EL (cell line): ENCODE results near the gene MAP3K9.
"Not testable (repeated sequence)": the region's sequence is repeated elsewhere in the genome, so short reads cannot be mapped to it uniquely, and the experiment has no call there.

ENCODE experiments used
- DNase-seq: peaks from one replicate; pipeline ENCODE4 v3.0.0-alpha.2; 2016

MAP3K9 gene

DNA sequence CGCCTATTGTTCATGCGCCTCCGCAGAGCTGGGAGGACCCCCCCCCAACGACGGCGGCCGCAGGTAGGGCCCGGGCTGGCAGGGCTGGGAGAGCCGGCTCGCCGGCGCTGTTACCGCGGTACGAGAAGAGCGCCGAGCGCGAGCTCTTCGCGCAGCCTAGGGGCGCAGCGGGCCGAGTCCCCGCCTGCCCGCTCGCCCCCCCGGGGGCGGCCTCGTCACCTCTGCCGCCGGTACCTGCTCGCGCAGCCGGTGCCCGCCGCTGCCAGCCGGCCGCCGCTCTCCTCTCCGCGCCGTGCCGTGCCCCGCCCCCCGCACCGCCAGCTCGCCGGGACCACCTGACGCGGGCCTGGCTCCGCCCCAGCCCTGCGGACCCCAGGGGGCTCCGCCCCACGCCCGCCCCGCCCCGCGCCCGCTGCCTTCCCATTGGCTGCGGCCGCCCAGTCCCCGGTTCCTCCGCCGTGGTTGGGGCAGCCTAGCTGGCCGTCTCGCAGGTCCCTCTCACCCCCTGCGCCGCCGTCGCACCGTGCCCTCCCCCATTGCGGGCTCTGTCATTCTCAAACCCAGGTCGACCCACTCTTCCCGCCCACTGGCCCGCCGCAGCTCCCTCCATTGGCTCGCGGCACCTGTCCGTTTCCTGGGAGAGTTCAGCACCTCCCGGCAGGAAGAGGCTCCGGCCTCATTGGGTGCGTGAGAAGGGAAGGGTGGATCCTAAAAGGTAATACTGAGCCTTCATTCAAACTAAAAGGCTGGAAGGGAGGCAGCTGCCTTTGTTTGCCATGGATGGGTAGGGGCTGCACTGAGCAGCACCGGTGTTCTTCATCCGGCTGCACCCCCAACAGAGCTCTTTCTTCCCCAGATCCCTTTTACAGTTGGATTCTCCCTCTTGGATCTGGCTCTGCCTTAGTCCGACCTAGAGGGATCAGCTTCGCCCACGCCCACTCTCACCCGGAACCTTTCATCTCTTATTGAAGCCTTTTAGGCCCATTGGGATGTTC lies at the start of gene MAP3K9:
TSS of gene MAP3K9 (minus strand) at position 289 of the 995 bp plus-strand sequence. CDS start 342 bp downstream, outside the sequence.
- DNase-seq = peak; percentile 93

DNA sequence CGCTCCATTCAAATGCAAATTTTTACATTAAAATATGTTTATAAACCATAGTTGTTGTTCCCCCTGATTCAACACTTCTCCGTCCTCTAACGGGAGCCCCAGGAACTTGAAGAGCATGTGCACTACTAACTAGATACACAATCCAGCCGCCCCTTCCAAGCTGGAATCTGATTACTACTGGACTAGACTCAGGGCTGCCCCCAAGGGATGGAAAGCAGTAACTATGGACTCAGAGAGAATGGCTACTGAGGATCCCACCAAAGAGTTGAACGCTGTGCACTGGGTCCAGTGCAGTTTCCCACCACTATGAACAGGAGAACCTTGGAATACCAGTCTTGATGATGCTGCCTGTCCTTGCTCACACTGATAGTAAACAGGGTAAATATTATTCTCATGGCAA lies 49.3 kb upstream of the MAP3K9 start:
- no peak for DNase-seq

DNA sequence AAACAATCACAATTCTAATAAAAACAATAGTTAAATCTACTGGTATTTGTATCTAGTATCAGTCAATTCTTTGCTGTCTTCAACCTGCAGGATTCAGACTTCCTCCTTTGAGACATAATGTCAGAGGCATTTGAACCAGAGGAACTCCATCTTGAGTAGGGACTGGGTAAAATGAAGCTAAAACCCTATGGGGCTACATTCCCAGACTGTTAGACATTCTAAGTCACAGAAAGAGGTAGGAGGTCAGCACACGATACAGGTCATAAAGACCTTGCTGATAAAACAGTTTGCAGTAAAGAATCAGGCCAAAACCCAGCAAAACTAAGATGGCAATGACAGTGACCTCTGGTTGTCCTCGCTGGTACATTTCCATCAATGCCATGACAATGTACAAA lies 48.2 kb upstream of the MAP3K9 start:
- peak; percentile 26 for DNase-seq

DNA sequence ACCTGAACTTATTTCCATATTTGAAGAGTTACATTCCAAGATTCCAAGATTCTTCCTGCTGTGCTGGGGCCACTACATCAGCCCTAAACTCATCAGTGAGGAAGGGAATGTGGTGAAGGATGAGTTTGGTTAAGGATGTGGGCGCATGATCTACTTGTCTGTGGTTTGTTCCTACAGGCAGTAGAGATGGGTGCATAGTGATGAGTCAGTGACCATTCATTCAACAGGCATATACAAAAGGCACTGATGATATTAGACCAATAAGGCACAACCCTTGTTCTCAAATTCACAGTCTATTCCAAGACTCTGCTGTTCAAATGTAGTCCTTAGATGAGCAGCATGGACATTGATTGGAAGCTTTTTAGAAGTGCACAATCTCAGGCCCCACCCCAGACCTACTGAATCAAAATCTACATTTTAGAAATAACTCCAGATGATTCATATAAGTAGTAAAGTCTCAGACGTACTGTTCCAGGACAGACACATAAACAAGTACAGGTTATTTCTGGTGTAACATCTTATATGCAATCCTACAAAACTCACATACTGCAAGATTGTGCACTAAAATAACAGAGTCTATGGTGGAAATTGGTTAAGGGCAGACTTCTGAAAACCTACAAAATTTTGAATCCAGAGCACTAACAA lies 47.7 kb upstream of the MAP3K9 start:
- DNase-seq = peak; percentile 94

DNA sequence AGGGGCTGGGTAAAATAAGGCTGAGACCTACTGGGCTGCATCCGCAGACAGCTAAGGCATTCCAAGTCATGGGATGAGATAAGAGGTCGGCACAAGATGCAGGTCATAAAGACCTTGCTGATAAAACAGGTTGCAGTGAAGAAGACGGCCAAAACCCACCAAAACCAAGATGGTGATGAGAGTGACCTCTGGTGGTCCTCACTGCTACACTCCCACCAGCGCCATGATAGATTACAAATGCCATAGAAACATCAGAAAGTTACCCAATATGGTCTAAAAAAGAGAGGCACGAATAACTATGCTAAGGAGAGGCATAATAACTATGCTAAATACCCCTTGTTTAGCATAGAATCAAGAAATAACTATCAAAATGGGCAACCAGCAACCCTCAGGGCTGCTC lies 46.2 kb upstream of the MAP3K9 start:
- no peak for DNase-seq

DNA sequence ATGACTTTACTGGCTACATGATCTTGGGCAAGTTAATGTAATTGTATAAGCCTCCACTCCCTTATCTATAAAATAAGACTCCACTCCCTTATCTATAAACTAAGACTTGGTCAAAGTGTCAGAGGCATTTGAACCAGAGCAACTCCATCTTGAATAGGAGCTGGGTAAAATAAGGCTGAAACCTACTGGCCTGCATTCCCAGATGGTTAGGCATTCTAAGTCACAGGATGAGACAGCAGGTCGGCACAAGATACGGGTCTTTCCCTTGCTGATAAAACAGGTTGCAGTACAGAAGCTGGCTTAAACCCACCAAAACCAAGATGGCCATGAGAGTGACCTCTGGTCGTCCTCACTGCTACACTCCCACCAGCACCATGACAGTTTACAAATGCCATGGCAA lies 44.3 kb upstream of the MAP3K9 start:
- DNase-seq = not testable (repeated sequence)

DNA sequence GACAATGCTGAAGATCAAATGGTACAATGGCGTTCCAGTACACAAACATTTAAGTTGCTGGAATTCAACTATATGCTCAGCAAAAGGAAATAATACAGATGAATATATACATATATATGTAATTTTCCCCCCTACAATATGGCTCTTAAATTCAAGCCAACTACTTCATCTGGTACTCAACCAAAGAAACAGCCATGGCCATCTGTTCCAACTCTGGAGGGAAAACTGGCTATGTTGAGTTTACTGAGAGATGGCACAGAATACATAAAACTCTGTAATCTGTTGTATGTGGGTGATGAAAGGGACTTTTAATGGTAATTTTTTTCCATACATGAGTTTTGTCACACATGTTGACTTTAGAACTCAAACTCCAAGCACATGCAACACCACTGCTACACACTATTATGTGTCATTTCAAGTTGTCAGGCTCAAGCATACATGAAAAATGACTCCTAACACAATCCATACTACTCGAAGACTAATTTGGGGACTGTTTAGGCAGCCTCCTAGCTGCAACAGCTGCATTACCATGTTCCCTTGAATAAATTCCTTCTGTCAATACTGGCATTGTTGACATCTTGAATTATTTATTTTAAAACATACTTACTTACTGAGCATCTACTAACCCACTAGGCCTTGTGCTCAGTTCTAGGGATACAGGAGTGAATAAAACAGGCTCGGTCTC lies 38.2 kb upstream of the MAP3K9 start:
- no peak for DNase-seq

DNA sequence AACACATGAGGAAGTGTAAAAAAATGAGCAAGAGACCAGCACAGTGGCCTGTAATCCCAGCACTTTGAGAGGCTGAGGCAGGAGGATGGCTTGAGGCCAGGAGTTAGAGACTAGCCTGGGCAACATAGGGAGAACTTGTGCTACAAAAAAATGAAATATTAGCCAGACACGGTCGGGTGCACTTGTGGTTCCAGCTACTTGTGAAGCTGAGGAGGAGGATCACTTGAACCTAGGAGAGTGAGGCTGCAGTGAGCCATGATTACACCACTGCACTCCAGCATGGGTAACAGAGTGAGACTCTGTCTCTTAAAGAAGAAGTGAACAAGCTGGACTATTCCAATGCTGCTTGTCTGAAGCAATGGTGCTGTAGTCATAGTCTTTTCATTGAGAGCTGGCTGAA lies 36.3 kb upstream of the MAP3K9 start:
- no peak for DNase-seq

DNA sequence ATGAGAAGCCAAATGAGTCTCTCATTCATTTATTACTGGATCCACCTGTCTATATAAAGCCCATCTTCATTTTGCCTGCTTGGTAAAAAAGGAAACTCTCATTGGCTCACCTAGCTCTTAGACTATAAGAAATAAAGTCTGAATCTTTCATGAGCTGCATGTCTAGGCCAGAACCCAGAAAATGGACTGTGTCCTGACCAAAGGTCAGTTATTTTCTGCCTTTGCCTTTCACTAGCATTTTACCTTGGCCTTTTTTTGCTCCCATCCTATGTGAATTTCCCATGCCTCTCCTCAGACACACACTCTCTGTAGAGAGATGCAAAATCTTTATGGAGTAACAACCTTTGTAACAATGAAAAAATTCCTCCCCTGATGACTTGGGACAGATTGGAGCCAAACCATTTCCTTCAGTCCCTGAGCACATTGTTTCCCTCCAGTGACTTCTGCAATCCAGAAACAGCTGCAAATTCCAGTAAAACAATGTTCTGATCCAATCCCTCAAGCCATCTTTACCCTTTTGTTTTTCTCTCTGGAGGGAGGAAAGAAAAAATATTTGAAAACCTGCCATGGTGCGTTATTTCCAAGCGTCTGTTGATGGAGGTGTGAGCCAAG lies 33.6 kb upstream of the MAP3K9 start:
- DNase-seq = no peak

DNA sequence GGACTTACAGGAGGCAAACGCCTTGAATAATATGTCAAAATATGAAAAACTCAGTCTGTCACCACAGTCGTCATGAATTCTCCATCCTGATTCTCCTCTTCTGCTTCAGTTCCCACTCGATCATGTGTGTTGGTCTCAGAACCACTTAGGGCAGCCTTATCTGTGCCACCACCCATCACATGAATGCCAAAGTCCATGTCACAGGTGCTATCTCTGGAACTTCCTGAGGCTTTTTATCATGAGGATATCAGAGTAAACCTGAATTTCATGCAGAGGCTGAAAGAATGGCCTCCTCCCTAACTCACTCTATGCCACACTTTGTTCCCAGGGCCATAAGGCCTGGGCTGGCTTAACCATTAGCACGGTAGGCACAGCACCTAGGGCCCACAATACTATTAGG lies 28.8 kb upstream of the MAP3K9 start:
- DNase-seq = no peak

DNA sequence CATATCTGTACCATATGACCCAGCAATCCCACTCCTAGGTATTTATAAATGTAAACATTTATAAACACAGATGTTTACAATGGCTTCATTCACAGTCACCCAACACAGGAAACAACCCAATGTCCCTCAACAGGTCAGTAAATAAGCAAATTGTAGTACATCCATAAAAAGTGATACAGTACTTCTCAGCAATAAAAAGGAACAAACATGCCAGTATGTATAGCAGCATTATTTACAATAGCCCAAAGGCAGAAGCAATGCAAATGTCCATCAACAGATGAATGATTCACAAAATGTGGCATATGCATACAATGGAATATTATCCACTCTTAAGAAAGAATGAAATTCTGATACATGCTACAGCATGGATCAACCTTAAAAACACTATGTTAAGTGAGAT lies 27.6 kb upstream of the MAP3K9 start:
- DNase-seq = no peak

DNA sequence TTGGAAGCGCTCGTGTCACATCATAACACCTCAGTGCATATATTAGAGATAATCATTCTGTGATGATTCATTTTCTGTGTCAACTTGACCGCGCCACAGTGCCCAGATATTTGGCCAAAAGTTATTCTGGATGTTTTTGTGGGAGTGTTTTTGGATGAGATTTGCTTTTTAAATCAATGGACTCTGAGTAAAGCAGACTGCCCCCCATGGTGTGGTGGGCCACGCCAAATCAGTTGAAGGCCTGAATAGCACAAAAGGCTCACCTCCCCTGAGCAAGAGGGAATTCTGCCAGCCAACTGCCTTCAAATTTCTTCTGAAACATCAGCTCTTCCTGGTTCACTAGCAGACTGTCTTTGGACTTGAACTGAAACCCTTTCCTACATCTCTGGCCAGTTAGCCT lies 24.6 kb upstream of the MAP3K9 start:
- no peak for DNase-seq

DNA sequence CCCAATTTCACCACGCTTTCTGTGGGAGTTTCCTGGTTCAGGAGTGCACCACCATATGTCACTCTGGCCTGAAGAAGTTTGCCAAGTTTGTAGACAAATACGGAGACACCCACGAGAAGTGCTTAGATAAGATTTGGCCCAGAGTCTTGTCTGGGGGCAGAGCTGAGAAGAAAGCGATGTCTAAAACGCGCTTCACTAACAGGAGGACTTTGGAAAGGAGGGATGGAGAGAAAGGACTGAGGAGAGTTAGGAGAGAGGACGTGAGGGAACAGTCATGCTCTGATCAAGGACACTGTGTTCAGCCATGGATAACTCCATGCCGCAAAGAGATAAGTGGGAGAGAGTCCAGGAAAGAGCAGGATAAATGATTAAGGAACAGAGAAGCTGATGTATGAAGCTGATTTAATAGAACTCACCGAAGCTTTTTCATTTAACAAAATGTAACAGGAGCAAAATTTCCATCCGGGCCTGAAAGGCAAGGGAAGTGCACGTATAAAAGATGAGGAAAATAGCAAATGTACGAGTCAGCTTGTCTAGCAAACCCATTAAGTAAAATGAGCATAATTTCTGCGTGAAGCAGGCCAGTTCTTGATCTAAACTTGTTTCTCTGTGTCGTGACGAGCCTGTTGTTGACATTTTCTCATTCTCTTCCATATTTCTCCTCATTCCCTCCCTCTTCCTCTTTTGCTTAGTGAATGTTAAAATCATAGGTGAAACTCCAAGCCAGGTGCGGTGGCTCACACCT lies 23.4 kb upstream of the MAP3K9 start:
- peak; percentile 55 for DNase-seq

DNA sequence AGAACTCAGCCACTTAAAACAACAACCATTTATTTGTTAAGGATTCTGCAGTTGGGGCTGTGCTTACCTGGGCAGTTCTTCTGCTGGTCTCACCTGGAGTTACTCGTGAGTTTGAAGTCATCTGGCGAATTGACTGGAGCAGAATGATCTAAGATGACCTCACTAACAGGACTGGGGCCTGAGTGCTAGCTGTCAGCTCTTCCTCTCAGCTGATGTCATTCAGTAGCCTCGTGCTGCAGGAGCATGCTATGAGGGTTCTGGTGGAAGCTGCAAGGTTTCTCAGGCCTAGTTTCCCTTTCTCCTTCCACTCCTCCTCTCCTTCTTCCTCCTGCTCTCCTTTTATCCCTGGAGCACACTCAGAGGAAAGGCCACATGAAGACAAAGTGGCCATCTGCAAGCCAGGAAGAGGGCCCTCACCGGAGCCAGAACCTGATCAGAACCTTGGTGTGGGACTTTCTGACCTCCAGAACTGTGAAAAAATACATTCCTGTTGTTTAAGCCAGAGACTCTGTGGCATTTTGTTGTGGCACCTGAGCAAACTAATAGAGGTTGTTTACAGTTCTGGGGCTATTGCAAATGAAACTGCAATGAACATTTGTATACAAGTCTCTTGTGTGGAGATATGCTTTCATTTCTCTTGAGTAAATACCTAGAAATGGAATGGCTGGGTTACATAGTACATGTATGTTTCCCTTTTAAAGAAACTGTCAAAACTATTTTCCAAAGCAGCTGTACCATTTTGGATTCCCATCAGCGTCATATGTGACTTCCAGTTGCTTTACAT lies 21.9 kb upstream of the MAP3K9 start:
- no peak for DNase-seq

DNA sequence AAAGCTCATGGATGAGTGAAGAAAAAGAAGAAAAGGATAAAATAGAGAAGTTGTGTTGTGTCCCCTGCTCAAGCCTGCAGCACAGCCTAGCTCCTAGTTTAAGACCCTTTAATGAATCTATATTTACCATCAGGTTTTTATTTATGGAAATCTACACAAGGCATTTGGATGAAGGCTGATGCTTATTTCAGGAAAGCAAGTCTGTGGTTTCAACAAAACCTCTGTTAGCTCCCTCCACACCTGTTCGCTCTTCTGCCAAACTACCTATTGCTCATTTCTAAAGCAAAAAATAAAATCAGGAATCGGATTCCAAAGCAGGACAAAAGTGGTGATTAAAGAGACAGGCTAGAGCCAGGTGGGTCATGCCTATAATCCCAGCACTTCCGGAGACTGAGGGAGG lies 18.9 kb upstream of the MAP3K9 start:
- no peak for DNase-seq

DNA sequence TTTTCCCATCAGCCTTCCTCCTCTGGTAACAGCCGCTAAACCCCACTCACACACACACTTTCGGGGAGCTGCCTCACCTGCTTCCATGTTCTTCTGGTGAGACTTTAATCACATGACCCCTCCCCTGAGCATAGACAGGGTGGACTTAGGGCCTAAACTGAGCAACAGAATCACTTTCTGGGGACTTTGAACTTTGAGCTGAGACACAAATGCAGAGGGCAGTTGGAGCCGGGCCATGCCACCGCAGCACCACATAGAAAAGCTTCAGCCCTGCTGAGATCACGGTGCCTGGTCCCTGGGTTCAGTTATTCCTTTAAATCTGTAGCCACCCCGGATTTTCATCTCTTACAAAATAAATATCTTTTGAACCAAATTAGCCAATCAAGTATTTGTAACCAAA lies 18.4 kb upstream of the MAP3K9 start:
- no peak for DNase-seq

DNA sequence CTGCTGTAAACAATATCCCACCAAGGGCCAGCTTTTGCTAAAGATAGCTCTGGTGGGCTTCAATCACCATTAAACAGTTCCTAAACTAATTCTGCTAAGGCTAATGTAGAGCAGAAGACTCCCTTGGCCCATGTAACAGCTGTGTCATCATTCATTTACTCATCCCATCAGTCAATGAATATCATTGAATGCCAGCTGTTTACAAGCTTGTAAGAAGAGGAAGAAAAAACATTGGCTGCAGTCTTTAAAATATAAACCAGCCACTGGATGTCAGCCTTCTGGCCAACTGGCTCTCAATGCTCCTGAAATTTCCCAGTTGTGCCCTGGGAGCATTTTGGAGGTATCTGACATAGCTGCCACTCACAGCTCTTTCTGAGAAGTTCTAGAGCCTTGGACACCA lies 18.0 kb upstream of the MAP3K9 start:
- peak; percentile 9 for DNase-seq

DNA sequence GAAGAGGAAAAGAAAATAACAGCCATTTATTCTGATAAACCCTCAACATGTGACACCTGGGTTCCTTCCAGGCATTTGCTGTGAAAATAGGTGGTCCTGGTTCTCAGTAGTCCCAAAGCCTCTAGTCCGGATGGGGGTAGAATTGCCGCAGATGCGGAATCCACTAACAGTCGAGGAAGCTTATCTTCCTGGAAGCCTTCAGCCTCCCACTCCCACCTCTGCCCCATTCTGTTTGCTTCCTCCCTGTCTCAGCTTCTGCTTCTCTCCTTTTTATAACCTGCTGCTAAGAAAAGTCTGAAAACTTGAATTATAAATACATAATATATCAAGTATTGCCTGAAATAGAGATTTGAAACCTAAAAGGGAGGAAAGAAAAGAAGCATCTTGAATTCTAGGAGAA lies 14.0 kb upstream of the MAP3K9 start:
- no peak for DNase-seq

DNA sequence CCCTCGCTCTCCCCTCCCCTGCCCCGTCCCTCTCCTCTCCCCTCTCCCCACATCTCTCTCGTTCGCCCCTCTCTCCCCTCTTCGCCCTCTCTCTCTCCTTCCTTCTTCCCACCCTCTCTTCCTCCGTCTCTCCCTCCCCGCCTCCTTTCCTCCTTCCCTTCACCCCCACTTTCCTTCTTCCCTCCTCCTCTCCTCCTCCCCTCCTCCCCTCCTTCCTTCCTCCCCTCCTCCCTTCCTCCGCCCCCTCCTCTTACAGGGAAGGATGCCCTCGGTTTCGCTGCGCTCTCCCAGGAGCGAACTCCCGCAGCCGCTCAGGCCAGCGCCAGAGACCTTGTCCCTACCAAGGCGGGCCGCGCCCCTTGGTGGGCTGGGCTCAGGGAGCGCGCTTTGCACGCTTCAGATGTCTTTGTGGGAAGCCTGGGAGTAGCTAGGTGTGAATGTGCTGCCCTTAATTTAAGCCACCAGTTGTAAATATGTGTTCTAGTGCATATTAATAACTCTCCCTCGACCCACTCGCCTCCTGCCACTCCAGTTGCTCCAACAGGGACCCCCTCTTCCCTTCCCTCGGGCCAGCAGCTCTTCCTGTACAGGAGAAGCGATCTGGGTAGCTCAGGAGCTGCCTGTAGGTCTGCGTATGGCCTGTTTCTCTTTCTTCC lies 13.3 kb upstream of the MAP3K9 start:
- DNase-seq = peak; percentile 31

DNA sequence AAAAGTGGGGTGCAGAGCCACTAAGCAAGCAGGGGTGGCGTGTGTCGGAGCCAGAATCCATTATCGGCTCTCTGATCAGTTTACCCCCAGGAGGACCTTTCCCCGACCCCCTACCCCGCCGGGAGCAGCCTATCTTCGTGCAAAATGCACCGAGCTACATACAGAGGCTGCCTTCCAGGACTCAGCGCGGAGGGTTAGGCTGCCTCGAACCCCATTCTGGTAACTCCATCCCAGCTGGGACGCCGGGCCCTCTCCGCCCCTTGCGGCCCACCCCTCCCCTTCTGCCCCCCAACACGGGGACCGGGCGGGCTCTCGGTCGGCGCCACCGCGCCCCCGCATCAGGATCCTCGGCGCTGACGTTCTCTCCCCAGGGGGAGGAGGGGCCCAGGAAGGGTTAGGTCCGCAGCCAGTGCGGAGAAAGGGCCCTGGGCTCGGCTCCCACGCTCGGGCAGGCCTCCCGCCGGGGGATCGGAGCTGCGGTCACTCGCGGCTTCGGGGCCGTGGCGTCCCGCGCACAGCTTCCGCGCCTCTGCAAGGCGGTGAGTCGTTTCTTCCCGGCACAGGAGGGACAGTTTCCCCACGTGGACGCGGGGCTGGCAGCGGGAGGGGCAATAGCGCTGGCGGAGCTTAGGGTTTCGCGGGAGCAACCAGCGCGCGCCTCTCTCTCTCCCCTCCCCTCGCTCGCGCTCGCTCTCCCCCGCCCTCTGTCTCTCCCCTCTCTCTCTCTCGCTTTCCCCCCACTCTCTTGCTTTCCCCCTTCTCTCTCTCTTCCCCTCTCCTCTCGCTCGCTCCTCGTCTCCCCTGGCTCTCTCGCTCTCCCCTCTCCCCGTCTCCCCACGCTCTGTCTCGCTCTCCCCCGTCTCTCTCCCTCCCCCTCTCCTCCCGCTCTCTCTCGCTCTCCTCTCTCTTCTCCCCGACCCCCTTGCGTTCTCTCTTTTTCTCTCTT lies 12.5 kb upstream of the MAP3K9 start:
- peak; percentile 61 for DNase-seq
